Camera-type eye (tissue), 1 donor: Measurements from ENCODE around the gene BCL7B. TPM values are rescaled to one million over a fixed set of nuclear protein-coding genes. Genes with fewer than 3 reads are reported as not detected.

Experiments used
- total RNA-seq: library from RNA; depleted of rRNA; stranded (reverse); fragments of >200 nt; gene quantifications from one replicate; pipeline ENCODE4 v1.2.3, GENCODE V29; 2014

Gene BCL7B
- 15.7 TPM for total RNA-seq

GRCh38 chr7:73557397-73558257 is at the start of gene BCL7B:
Gene BCL7B, minus strand, starts transcription at chr7:73557690. Its CDS starts 112 bp downstream, at chr7:73557578.

GRCh38 chr7:73578342-73579128 is 21.0 kb upstream of the BCL7B start, which contains the start of gene TBL2:
Gene TBL2, minus strand, starts transcription at chr7:73578579. Its CDS starts 30 bp downstream, at chr7:73578549.

GRCh38 chr7:73522105-73522872 is 35.2 kb downstream of the BCL7B start, which contains the start of gene BAZ1B:
Gene BAZ1B, minus strand, starts transcription at chr7:73522293. Its CDS starts 360 bp downstream, at chr7:73521933.

Other genes with a start within 250 kb of the BCL7B start
- 18.4 TPM for gene NSUN5, start 248.9 kb downstream of the BCL7B start, total RNA-seq
- not detected for gene TRIM50, start 229.6 kb downstream of the BCL7B start, total RNA-seq
- gene FKBP6, start 229.5 kb downstream of the BCL7B start, total RNA-seq: not detected
- 4.2 TPM for gene FZD9, start 123.9 kb downstream of the BCL7B start, total RNA-seq
- gene BAZ1B, start 35.4 kb downstream of the BCL7B start, total RNA-seq: 90.4 TPM
- 49.6 TPM for gene TBL2, start 20.9 kb upstream of the BCL7B start, total RNA-seq
- 0.82 TPM for gene MLXIPL, start 66.8 kb upstream of the BCL7B start, total RNA-seq
- gene VPS37D, start 110.1 kb upstream of the BCL7B start, total RNA-seq: 14.6 TPM
- 4.2 TPM for gene DNAJC30, start 125.8 kb upstream of the BCL7B start, total RNA-seq
- gene BUD23, start 125.9 kb upstream of the BCL7B start, total RNA-seq: 36.2 TPM
- gene STX1A, start 162.0 kb upstream of the BCL7B start, total RNA-seq: 22.0 TPM
- gene ABHD11, start 181.1 kb upstream of the BCL7B start, total RNA-seq: 17.5 TPM
- 6.0 TPM for gene CLDN3, start 212.6 kb upstream of the BCL7B start, total RNA-seq